ENCODE measurements around the gene SGPL1.

The SGPL1 gene

DNA sequence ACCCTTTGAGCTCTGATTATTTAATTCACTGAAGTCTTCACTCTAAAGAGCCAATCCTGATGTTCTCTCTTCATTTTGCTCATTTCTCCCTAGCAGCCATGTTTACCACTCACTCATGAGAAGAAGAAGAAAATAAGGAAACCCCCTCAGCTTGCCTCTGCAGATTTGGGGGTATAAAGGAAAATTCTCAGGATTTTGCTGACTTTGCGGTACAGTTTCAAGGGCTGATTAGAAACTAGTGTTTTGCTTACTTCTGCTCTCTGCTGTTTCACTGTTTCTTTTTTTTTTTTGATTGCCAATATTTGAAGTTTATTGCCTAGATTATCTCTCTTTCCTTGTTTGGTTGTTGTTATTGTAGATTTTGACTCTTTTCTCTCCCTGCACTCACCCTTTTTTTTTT, 49.2 kb downstream of the SGPL1 start:
- Histone ChIP-seq H3K27ac (no peak overlapping the region), H3K4me3 (no peak overlapping the region)
- TF ChIP-seq CTCF (IDR thresholded peaks at IDR 0.05): no peak
- DNase-seq (ENCODE audit: low spot score): no peak

DNA sequence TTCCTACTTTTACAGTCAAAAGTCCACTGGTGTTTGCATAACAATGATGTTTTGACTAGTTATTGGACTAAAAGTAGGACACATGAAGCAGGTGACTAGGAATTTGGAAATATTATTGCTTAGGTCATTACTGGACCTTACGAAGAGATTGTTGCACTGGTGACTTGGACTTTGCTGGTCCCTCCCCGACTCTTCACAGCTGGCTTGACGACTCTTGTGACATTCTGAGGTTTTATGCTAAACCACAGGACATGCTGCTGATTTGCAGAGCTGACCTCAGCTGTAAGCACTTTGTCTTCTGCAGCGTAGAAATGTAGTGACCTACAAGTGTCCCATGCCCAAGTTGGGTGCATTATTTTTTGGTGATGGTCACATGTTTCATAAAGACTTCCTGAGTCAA, 50.7 kb downstream of the SGPL1 start:
- no peak overlapping the region for H3K27ac ChIP-seq
- no peak for TF ChIP-seq CTCF (IDR thresholded peaks at IDR 0.05)
- no peak overlapping the region for H3K4me3 ChIP-seq
- no peak for DNase-seq (ENCODE audit: low spot score)

DNA sequence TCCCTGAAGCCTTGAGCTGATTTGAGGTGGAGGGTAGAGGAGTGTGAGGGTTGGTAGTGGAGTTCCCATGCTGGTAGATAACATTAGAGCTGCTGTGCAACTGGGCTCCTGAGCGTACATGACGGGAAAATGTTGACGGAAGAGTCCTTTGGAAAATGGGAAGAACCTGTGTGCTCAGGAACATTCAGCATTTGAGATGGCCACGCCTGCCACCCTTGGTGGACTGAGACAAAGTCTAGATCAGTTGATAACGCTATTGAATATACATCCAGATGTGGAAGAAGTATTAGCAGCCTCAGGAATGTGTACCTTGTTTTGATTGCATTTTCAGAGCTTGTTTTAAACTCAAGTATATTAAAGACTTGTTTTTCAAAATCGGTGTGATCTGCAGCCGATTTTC, 56.5 kb downstream of the SGPL1 start:
- H3K4me3 ChIP-seq: no peak overlapping the region
- no peak for TF ChIP-seq CTCF (IDR thresholded peaks at IDR 0.05)
- no peak for DNase-seq (ENCODE audit: low spot score)
- no peak overlapping the region for H3K27ac ChIP-seq

DNA sequence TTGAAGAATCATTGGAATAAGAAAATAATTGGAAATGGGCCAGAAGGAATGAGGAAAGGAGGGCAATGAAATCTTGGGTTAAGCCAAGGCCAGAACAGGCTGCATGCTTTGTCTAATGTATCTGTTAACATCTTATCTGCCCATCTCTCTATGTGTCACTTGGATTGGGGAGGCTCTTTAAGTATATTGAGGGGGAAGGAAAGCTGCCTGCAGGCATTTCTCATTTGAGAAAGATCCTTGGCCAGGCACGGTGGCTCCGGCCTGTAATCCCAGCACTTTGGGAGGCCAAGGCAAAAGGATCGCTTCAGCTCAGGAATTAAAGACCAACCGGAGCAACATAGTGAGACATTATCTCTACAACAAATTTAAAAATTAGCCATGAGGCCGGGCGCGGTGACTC, 58.3 kb downstream of the SGPL1 start:
- DNase-seq (ENCODE audit: low spot score): no peak
- no peak for TF ChIP-seq CTCF (IDR thresholded peaks at IDR 0.05)
- no peak overlapping the region for H3K4me3 ChIP-seq

GRCh38 chr10:70879207-70879606, 63.5 kb downstream of the SGPL1 start:
- TF ChIP-seq CTCF (IDR thresholded peaks at IDR 0.05): no peak
- H3K27ac ChIP-seq: no peak overlapping the region
- H3K4me3 ChIP-seq: no peak overlapping the region
- DNase-seq (ENCODE audit: low spot score): no peak

More for the DNA sequence above, 58.3 kb downstream of the SGPL1 start:
- no peak overlapping the region for H3K27ac ChIP-seq

DNA sequence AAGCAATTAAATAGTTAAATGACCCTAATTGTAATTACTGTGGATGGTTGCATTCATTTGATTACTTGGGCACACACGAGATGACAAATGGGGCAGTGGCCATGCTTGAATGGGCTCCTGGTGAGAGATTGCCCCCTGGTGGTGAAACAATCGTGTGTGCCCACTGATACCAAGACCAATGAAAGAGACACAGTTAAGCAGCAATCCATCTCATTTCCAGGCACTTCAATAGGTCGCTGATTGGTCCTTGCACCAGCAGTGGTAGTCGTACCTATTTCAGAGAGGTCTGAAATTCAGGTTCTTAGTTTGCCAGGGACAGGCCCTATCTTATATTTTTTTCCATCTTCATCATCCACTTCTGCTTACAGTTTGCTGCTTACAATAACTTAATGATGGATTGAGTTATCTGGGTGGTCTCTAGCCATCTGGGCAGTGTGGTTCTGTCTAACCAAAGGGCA, 64.4 kb downstream of the SGPL1 start:
- no peak overlapping the region for H3K27ac ChIP-seq
- no peak for DNase-seq (ENCODE audit: low spot score)
- TF ChIP-seq CTCF (IDR thresholded peaks at IDR 0.05): peak; percentile 91
- no peak overlapping the region for H3K4me3 ChIP-seq

GRCh38 chr10:70884741-70885140, 69.0 kb downstream of the SGPL1 start:
- Histone ChIP-seq H3K27ac (no peak overlapping the region), H3K4me3 (no peak overlapping the region)
- TF ChIP-seq CTCF (IDR thresholded peaks at IDR 0.05): no peak
- no peak for DNase-seq (ENCODE audit: low spot score)
